Right lobe of liver (tissue), 4 donors: Measurements from ENCODE around the gene TPRG1L.

Experiments
- POLR2A ChIP-seq: fragments of 450-650 bp; IDR thresholded peaks from one replicate; pipeline ENCODE4 v1.6.1; 2017; ENCODE audit warnings: antibody characterized with exemption, mild to moderate bottlenecking
- TF ChIP-seq, protein P1 (sequence below), 4 donors: fragments of 200-600 bp in 3 of 4; fragments of 450-650 bp in 1 of 4; IDR thresholded peaks; one replicate each; pipeline versions ENCODE4 v1.5.1 to v1.8.0; 2016 to 2022; ENCODE audit warnings: antibody characterized with exemption in 4 of 4, mild to moderate bottlenecking in 2 of 4
- donor health status: DM: no; HTN: no; CAD: no.
- donor health status: DM: no; HTN: no; CAD: no.
- donor health status: DM: no; HTN: yes; CAD: no.

GRCh38 chr1:3596663-3597598, 27.9 kb upstream of the TPRG1L start:
- TF ChIP-seq, protein P1, sequence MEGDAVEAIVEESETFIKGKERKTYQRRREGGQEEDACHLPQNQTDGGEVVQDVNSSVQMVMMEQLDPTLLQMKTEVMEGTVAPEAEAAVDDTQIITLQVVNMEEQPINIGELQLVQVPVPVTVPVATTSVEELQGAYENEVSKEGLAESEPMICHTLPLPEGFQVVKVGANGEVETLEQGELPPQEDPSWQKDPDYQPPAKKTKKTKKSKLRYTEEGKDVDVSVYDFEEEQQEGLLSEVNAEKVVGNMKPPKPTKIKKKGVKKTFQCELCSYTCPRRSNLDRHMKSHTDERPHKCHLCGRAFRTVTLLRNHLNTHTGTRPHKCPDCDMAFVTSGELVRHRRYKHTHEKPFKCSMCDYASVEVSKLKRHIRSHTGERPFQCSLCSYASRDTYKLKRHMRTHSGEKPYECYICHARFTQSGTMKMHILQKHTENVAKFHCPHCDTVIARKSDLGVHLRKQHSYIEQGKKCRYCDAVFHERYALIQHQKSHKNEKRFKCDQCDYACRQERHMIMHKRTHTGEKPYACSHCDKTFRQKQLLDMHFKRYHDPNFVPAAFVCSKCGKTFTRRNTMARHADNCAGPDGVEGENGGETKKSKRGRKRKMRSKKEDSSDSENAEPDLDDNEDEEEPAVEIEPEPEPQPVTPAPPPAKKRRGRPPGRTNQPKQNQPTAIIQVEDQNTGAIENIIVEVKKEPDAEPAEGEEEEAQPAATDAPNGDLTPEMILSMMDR (IDR thresholded peaks at IDR 0.05), result no peak
- TF ChIP-seq POLR2A, result no peak
